HG03045 (cell line): ENCODE results near the gene CIAO3.
A peak's percentile ranks its signal among the peaks of the same experiment; 100 is the strongest.

ENCODE experiments used
- ATAC-seq: cut with Tn5 transposase; IDR thresholded peaks from one replicate; pipeline ENCODE4 v1.9.1; 2021; ENCODE audit warnings: mild to moderate bottlenecking, moderate library complexity; ENCODE audit not compliant: unreplicated experiment

CIAO3 gene

GRCh38 chr16:679814-680624 is 60.8 kb downstream of the CIAO3 start, which contains the start of gene STUB1:
STUB1 (plus strand) TSS chr16:680410; CDS start chr16:680526, 116 bp downstream.
- ATAC-seq, result peak; percentile 37
